HepG2 (cell line): ENCODE results near the gene TPGS1. TPM values are rescaled to one million over a fixed set of nuclear protein-coding genes. Genes with fewer than 3 reads are reported as not detected.
A peak's percentile ranks its signal among the peaks of the same experiment; 100 is the strongest.

Experiments used
- ASH2L ChIP-seq: fragments of 300-600, 200-600 bp; sonication (generic); IDR thresholded peaks from 2 replicates; pipeline ENCODE4 v1.7.0; 2017; ENCODE audit warnings: low read depth, mild to moderate bottlenecking, moderate library complexity, mixed read lengths, low read length; ENCODE audit not compliant: insufficient read length
- ATF7-NPFF ChIP-seq: sonication (generic); formaldehyde crosslinking; IDR thresholded peaks from 2 replicates; pipeline ENCODE4 v1.8.1; 2023; ENCODE audit warnings: mild to moderate bottlenecking, low read depth, missing genetic modification reagents, moderate library complexity
- ATRX ChIP-seq: sonication (generic); formaldehyde crosslinking; IDR thresholded peaks from 2 replicates; pipeline ENCODE4 v1.4.0; 2020; ENCODE audit warnings: missing genetic modification reagents, borderline replicate concordance
- FOSL2 ChIP-seq: sonication (generic); formaldehyde crosslinking; IDR thresholded peaks from 2 replicates; pipeline ENCODE4 v1.4.0; 2020; ENCODE audit warnings: missing genetic modification reagents
- GABPB1 ChIP-seq: IDR thresholded peaks from 2 replicates; pipeline ENCODE4 v1.6.1; 2016; ENCODE audit warnings: mild to moderate bottlenecking, missing genetic modification reagents, moderate library complexity, missing compliant biosample characterization
- HES4 ChIP-seq: sonication (generic); formaldehyde crosslinking; IDR thresholded peaks from 2 replicates; pipeline ENCODE4 v1.9.0; 2021; ENCODE audit warnings: mild to moderate bottlenecking, missing genetic modification reagents, borderline replicate concordance
- HMG20A ChIP-seq: IDR thresholded peaks from 2 replicates; pipeline ENCODE4 v1.6.1; 2016; ENCODE audit warnings: borderline replicate concordance
- HNRNPK ChIP-seq: fragments of 200-400 bp; formaldehyde crosslinking; IDR thresholded peaks from 2 replicates; pipeline ENCODE4 v1.6.1; 2018; ENCODE audit warnings: low read length, low read depth, moderate library complexity, mild to moderate bottlenecking; ENCODE audit not compliant: poor library complexity, severe bottlenecking
- KDM2A ChIP-seq: sonication (generic); formaldehyde crosslinking; IDR thresholded peaks from 2 replicates; pipeline ENCODE4 v1.4.0; 2020; ENCODE audit warnings: low read depth, missing genetic modification reagents, borderline replicate concordance
- NCOA2 ChIP-seq: sonication (generic); formaldehyde crosslinking; IDR thresholded peaks from 2 replicates; pipeline ENCODE4 v1.8.0; 2022; ENCODE audit warnings: inconsistent platforms
- PHB2 ChIP-seq: fragments of 450-650 bp; IDR thresholded peaks from 2 replicates; pipeline ENCODE4 v1.6.1; 2018; ENCODE audit not compliant: partially characterized antibody
- POLR2AphosphoS5 ChIP-seq: IDR thresholded peaks from 2 replicates; pipeline ENCODE4 v1.6.1; 2012; ENCODE audit warnings: low read depth, low read length
- SIX4 ChIP-seq: sonication (generic); formaldehyde crosslinking; IDR thresholded peaks from 2 replicates; pipeline ENCODE4 v1.4.0; 2020; ENCODE audit warnings: missing genetic modification reagents
- SMAD3 ChIP-seq: sonication (generic); formaldehyde crosslinking; IDR thresholded peaks from 2 replicates; pipeline ENCODE4 v1.4.0; 2020; ENCODE audit warnings: missing genetic modification reagents
- ZNF337 ChIP-seq: sonication (generic); formaldehyde crosslinking; IDR thresholded peaks from 2 replicates; pipeline ENCODE4 v1.5.1; 2020; ENCODE audit warnings: missing genetic modification reagents, low read depth, mild to moderate bottlenecking, borderline replicate concordance
- ZNF564 ChIP-seq: sonication (generic); formaldehyde crosslinking; IDR thresholded peaks from 2 replicates; pipeline ENCODE4 v1.8.1; 2023; ENCODE audit warnings: mild to moderate bottlenecking, missing genetic modification reagents
- ZNF569 ChIP-seq: sonication (generic); formaldehyde crosslinking; IDR thresholded peaks from 2 replicates; pipeline ENCODE4 v1.5.0; 2020; ENCODE audit warnings: mild to moderate bottlenecking, missing genetic modification reagents, moderate library complexity, borderline replicate concordance
- ZNF670 ChIP-seq: sonication (generic); formaldehyde crosslinking; IDR thresholded peaks from 2 replicates; pipeline ENCODE4 v1.8.0; 2022; ENCODE audit warnings: mild to moderate bottlenecking, missing genetic modification reagents, borderline replicate concordance
- ZNF839 ChIP-seq: sonication (generic); formaldehyde crosslinking; IDR thresholded peaks from 2 replicates; pipeline ENCODE4 v1.4.0; 2020; ENCODE audit warnings: missing genetic modification reagents, mild to moderate bottlenecking, borderline replicate concordance
- polyA plus RNA-seq, 8 experiments: library from polyadenylated mRNA; depleted of rRNA in 3 of 8; stranded (reverse) in 7 of 8; unstranded in 1 of 8; fragments of >200 nt; fragmentation: Illumina TruSeq in 4 of 8; extraction: Trizol in 4 of 8; gene quantifications; 2 replicates each; pipeline versions ENCODE4 v1.2.1 to v1.2.3, GENCODE V29; 2011 to 2016; ENCODE audit warnings: low read depth in 4 of 8, missing spikeins in 1 of 8, mixed read lengths in 1 of 8; ENCODE audit not compliant: insufficient read depth in 1 of 8
- total RNA-seq, 5 experiments: library from RNA; depleted of rRNA; stranded (reverse); fragments of >200 nt; fragmentation: Illumina TruSeq; extraction: Trizol; gene quantifications; 2 replicates each; pipeline ENCODE4 v1.2.3, GENCODE V29; 2016; ENCODE audit warnings: low read depth in 1 of 5
- TF ChIP-seq, protein P1 (sequence below): sonication (generic); formaldehyde crosslinking; IDR thresholded peaks from 2 replicates; pipeline ENCODE4 v1.5.0; 2020; ENCODE audit warnings: missing genetic modification reagents, mild to moderate bottlenecking, borderline replicate concordance
- TF ChIP-seq, protein P2 (sequence below): sonication (generic); formaldehyde crosslinking; IDR thresholded peaks from 2 replicates; pipeline ENCODE4 v1.9.0; 2022; ENCODE audit warnings: missing genetic modification reagents, mild to moderate bottlenecking, borderline replicate concordance
- TF ChIP-seq, protein P3 (sequence below): sonication (generic); formaldehyde crosslinking; IDR thresholded peaks from 2 replicates; pipeline ENCODE4 v1.5.1; 2020; ENCODE audit warnings: mild to moderate bottlenecking, missing genetic modification reagents, borderline replicate concordance
- TF ChIP-seq, protein P4 (sequence below): sonication (generic); formaldehyde crosslinking; IDR thresholded peaks from 2 replicates; pipeline ENCODE4 v1.8.1; 2023; ENCODE audit warnings: mild to moderate bottlenecking, missing genetic modification reagents

TPGS1 gene
- total and polyA plus RNA-seq, 2 of the 13 experiments (the other 11 are each of a cell fraction or from before 2014, with no cell fraction given), result 1.1 to 6.2 TPM

DNA sequence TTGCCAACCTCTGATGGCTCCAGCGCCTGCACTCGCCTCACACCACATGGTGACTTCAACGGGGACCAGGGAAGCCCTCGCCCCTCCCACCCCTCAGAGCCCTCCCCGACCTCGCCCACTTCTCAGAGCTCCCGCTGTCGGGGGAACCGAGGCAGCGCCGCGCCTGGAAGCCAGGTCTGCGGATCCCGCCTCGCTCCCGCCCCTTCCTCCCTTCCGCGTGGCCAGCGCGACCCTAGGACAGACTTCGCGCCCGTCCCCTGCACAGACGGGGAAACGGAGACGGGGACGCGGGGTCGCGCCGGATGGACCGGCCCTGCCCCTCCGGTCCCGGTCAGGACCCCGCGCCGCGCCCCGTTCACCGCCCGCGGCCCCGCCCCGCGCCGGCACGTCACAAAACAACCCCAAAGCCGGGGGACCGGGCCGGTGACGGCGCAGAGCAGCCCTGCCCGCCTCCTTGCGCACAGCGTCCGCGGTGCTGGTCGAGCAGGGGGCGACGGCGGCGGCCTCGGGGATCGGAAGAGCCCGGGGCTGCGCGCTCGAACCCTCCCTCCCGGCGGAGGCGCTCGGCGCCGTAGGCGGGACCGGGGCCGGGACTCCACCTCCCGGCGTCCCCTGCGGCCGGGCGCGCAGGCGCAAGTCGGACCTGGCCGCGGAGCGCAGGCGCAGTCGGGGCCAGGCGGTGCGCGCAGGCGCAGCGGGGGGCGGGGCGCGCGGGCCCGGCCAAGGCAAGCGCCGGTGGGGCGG, 23.9 kb downstream of the TPGS1 start (continued):
- TF ChIP-seq, protein P1, sequence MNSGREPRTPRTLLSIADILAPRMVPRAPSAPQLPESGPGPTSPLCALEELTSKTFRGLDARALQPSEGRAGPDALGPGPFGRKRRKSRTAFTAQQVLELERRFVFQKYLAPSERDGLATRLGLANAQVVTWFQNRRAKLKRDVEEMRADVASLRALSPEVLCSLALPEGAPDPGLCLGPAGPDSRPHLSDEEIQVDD (CRISPR knock-in tag), result peak; percentile 78; the same call in 1 of the 2 replicates
- TF ChIP-seq ATF7-NPFF (CRISPR knock-in tag) (peak; percentile 81; the same call in 1 of the 2 replicates), PHB2 (no peak), ASH2L (peak; percentile 57), ATRX (CRISPR knock-in tag) (no peak), ZNF839 (CRISPR knock-in tag) (peak; percentile 37; the same call in 1 of the 2 replicates), ZNF569 (CRISPR knock-in tag) (no peak), HNRNPK (peak; percentile 68), HMG20A (CRISPR knock-in tag) (no peak), ZNF670 (CRISPR knock-in tag) (no peak), KDM2A (CRISPR knock-in tag) (peak; percentile 62; the same call in 1 of the 2 replicates), SIX4 (CRISPR knock-in tag) (0 out of 2 replicates have a peak, but pooled peaks have one; percentile 13), FOSL2 (CRISPR knock-in tag) (no peak), ZNF564 (CRISPR knock-in tag) (peak; percentile 78), ZNF337 (no peak), HES4 (CRISPR knock-in tag) (no peak; the same call in 1 of the 2 replicates), NCOA2 (CRISPR knock-in tag) (no peak), SMAD3 (CRISPR knock-in tag) (0 out of 2 replicates have a peak, but pooled peaks have one; percentile 32), POLR2AphosphoS5 (peak; percentile 50), GABPB1 (peak; percentile 73)
- TF ChIP-seq, protein P2, sequence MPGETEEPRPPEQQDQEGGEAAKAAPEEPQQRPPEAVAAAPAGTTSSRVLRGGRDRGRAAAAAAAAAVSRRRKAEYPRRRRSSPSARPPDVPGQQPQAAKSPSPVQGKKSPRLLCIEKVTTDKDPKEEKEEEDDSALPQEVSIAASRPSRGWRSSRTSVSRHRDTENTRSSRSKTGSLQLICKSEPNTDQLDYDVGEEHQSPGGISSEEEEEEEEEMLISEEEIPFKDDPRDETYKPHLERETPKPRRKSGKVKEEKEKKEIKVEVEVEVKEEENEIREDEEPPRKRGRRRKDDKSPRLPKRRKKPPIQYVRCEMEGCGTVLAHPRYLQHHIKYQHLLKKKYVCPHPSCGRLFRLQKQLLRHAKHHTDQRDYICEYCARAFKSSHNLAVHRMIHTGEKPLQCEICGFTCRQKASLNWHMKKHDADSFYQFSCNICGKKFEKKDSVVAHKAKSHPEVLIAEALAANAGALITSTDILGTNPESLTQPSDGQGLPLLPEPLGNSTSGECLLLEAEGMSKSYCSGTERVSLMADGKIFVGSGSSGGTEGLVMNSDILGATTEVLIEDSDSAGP (CRISPR knock-in tag), result 0 out of 2 replicates have a peak, but pooled peaks have one; percentile 59
- TF ChIP-seq, protein P3, sequence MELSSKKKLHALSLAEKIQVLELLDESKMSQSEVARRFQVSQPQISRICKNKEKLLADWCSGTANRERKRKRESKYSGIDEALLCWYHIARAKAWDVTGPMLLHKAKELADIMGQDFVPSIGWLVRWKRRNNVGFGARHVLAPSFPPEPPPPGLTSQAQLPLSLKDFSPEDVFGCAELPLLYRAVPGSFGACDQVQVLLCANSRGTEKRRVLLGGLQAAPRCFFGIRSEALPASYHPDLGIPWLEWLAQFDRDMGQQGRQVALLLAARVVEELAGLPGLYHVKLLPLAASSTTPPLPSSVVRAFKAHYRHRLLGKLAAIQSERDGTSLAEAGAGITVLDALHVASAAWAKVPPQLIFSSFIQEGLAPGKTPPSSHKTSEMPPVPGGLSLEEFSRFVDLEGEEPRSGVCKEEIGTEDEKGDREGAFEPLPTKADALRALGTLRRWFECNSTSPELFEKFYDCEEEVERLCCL (CRISPR knock-in tag), result no peak
- TF ChIP-seq, protein P4, sequence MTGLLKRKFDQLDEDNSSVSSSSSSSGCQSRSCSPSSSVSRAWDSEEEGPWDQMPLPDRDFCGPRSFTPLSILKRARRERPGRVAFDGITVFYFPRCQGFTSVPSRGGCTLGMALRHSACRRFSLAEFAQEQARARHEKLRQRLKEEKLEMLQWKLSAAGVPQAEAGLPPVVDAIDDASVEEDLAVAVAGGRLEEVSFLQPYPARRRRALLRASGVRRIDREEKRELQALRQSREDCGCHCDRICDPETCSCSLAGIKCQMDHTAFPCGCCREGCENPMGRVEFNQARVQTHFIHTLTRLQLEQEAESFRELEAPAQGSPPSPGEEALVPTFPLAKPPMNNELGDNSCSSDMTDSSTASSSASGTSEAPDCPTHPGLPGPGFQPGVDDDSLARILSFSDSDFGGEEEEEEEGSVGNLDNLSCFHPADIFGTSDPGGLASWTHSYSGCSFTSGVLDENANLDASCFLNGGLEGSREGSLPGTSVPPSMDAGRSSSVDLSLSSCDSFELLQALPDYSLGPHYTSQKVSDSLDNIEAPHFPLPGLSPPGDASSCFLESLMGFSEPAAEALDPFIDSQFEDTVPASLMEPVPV (CRISPR knock-in tag), result peak; percentile 49; the same call in 1 of the 2 replicates
